ENCODE data around the gene RFPL1.
"Not testable (repeated sequence)": the region's sequence is repeated elsewhere in the genome, so short reads cannot be mapped to it uniquely, and the experiment has no call there.

DNA sequence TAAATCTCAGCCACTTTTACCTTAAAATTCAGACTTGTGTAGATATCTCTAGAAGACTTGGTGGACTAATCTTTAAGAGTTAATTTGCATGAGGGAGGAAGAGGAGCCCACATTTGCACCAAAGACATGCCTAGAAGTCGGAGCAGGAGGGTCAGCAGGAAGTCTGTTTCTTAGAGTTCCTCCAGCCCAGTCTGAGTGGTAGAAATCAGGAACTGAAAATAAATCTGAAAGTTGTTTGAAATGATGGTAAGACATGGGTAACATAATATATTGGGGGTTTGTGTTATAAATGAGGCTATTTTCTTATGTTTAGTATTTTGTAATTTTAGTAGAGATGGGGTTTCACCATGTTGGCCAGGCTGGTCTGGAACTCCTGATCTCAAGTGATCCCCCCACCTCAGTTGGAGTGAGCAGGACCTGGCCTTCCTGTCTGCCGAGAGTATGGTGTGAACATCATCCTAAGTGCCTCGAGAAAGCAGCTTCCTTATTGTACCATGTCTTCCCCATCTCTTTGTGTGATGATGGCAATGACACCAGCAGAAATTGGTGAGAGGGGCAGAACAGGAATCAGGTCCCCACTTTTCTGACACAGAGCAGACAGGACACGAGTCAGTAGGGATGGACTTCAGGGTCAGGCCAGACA, 26.7 kb upstream of the RFPL1 start:
- TF ChIP-seq, protein P1, sequence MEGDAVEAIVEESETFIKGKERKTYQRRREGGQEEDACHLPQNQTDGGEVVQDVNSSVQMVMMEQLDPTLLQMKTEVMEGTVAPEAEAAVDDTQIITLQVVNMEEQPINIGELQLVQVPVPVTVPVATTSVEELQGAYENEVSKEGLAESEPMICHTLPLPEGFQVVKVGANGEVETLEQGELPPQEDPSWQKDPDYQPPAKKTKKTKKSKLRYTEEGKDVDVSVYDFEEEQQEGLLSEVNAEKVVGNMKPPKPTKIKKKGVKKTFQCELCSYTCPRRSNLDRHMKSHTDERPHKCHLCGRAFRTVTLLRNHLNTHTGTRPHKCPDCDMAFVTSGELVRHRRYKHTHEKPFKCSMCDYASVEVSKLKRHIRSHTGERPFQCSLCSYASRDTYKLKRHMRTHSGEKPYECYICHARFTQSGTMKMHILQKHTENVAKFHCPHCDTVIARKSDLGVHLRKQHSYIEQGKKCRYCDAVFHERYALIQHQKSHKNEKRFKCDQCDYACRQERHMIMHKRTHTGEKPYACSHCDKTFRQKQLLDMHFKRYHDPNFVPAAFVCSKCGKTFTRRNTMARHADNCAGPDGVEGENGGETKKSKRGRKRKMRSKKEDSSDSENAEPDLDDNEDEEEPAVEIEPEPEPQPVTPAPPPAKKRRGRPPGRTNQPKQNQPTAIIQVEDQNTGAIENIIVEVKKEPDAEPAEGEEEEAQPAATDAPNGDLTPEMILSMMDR (IDR thresholded peaks at IDR 0.05) = not testable (repeated sequence)
- TF ChIP-seq POLR2A, POLR2AphosphoS5 (IDR thresholded peaks at IDR 0.05): not testable (repeated sequence)
